DND-41 (cell line): ENCODE data around the gene NKD1.

ENCODE experiments used
- ATAC-seq: fragments of 200-7000 bp; cut with Tn5 transposase; 3 replicates; pipeline ENCODE4 v1.9.1; 2021; ENCODE audit warnings: low read depth; ENCODE audit not compliant: insufficient read depth
- DNase-seq: peaks from one replicate; pipeline ENCODE4 v3.0.0-alpha.2; 2020
- H2AFZ ChIP-seq: 2 replicates; pipeline ENCODE4 v1.6.0; 2012; ENCODE audit warnings: low read depth, low read length
- H3K27ac ChIP-seq: 2 replicates; pipeline ENCODE4 v1.5.1; 2012; ENCODE audit warnings: low read length, inconsistent platforms
- H3K27me3 ChIP-seq: fragments of 200-600 bp; sonication (generic); 2 replicates; pipeline ENCODE4 v1.6.0; 2012; ENCODE audit warnings: low read length, mild to moderate bottlenecking, inconsistent platforms; ENCODE audit not compliant: insufficient read depth, poor library complexity
- H3K36me3 ChIP-seq: 2 replicates; pipeline ENCODE4 v1.5.1; 2012; ENCODE audit warnings: low read length, inconsistent platforms; ENCODE audit not compliant: insufficient read depth
- H3K4me1 ChIP-seq: 2 replicates; pipeline ENCODE4 v1.5.1; 2012; ENCODE audit warnings: mild to moderate bottlenecking, low read length; ENCODE audit not compliant: insufficient read depth
- H3K4me2 ChIP-seq: 2 replicates; pipeline ENCODE4 v1.6.0; 2012; ENCODE audit warnings: mild to moderate bottlenecking, moderate library complexity, low read length, inconsistent platforms; ENCODE audit not compliant: insufficient read depth
- H3K4me3 ChIP-seq, 2 experiments: fragments of 200-600 bp in 1 of 2; shearing (Covaris generic) in 1 of 2; 2 replicates each; pipeline ENCODE4 v1.5.1; 2012 to 2016; ENCODE audit warnings: inconsistent platforms in 2 of 2, low read length in 2 of 2, mild to moderate bottlenecking in 2 of 2, low read depth in 1 of 2, moderate library complexity in 1 of 2
- H3K79me2 ChIP-seq: 2 replicates; pipeline ENCODE4 v1.6.0; 2012; ENCODE audit warnings: low read length, inconsistent platforms; ENCODE audit not compliant: insufficient read depth
- H3K9ac ChIP-seq: 2 replicates; pipeline ENCODE4 v1.6.0; 2012; ENCODE audit warnings: low read depth, mild to moderate bottlenecking, inconsistent platforms, low read length, moderate library complexity
- H3K9me3 ChIP-seq: 2 replicates; pipeline ENCODE4 v1.5.1; 2012; ENCODE audit warnings: low read length, moderate library complexity, mild to moderate bottlenecking, inconsistent platforms; ENCODE audit not compliant: insufficient read depth, severe bottlenecking
- H4K20me1 ChIP-seq: 2 replicates; pipeline ENCODE4 v1.6.0; 2012; ENCODE audit warnings: low read length; ENCODE audit not compliant: insufficient read depth
- CTCF ChIP-seq: IDR thresholded peaks from 2 replicates; pipeline ENCODE4 v1.5.1; 2012; ENCODE audit warnings: borderline replicate concordance, low read length, moderate library complexity, mild to moderate bottlenecking; ENCODE audit not compliant: poor library complexity, severe bottlenecking; ENCODE audit errors: extremely low read depth
- EZH2 ChIP-seq: IDR thresholded peaks from 3 replicates; pipeline ENCODE4 v1.6.1; 2012; ENCODE audit warnings: borderline replicate concordance, low read depth, mild to moderate bottlenecking, moderate library complexity, low read length, inconsistent platforms; ENCODE audit not compliant: severe bottlenecking

NKD1 gene

GRCh38 chr16:50665128-50665878 lies 117.1 kb downstream of the NKD1 start:
- peak overlapping the region; percentile 55 for H2AFZ ChIP-seq
- peak; percentile 81 for TF ChIP-seq CTCF
- TF ChIP-seq EZH2, result no peak

GRCh38 chr16:50666658-50667496 lies 118.7 kb downstream of the NKD1 start:
- Histone ChIP-seq H3K4me2 (no peak overlapping the region), H3K79me2 (no peaks in the 10 kb centered on the region)

More at GRCh38 chr16:50665128-50665878, 117.1 kb downstream of the NKD1 start:
- Histone ChIP-seq H3K79me2 (no peaks in the 10 kb centered on the region), H3K27me3 (no peaks in the 10 kb centered on the region), H3K9me3 (no peaks in the 10 kb centered on the region), H3K4me1 (peaks cover 4% of the 10 kb centered on the region), H3K4me3 (peak overlapping the region in 1 of 2 experiments; percentile 44; a peak in 2 of 4 replicates), H3K27ac (no peak overlapping the region), H3K4me2 (peak overlapping the region; percentile 57), H4K20me1 (0 out of 2 replicates have a peak, but pooled peaks cover 4% of the 10 kb centered on the region), H3K9ac (peak overlapping the region; percentile 25; the same call in 1 of the 2 replicates), H3K36me3 (no peaks in the 10 kb centered on the region)
- DNase-seq, result peak; percentile 81
- peak; percentile 84 for ATAC-seq

More at GRCh38 chr16:50666658-50667496, 118.7 kb downstream of the NKD1 start:
- Histone ChIP-seq H3K4me1 (peaks cover 4% of the 10 kb centered on the region), H2AFZ (no peak overlapping the region), H3K9me3 (peaks cover 4% of the 10 kb centered on the region), H3K36me3 (peaks cover 7% of the 10 kb centered on the region), H3K4me3 (no peak overlapping the region), H3K27ac (no peak overlapping the region), H3K27me3 (no peaks in the 10 kb centered on the region), H3K9ac (no peak overlapping the region), H4K20me1 (0 out of 2 replicates have a peak, but pooled peaks cover 4% of the 10 kb centered on the region)
- DNase-seq (no peak), ATAC-seq (peak; percentile 40; the same call in 2 of the 3 replicates)
- TF ChIP-seq CTCF, result no peak
- no peak for TF ChIP-seq EZH2
